Measurements from ENCODE around the gene TPH2. TPM values are rescaled to one million over a fixed set of nuclear protein-coding genes. Genes with fewer than 3 reads are reported as not detected.

The TPH2 gene
- total RNA-seq, result not detected

DNA sequence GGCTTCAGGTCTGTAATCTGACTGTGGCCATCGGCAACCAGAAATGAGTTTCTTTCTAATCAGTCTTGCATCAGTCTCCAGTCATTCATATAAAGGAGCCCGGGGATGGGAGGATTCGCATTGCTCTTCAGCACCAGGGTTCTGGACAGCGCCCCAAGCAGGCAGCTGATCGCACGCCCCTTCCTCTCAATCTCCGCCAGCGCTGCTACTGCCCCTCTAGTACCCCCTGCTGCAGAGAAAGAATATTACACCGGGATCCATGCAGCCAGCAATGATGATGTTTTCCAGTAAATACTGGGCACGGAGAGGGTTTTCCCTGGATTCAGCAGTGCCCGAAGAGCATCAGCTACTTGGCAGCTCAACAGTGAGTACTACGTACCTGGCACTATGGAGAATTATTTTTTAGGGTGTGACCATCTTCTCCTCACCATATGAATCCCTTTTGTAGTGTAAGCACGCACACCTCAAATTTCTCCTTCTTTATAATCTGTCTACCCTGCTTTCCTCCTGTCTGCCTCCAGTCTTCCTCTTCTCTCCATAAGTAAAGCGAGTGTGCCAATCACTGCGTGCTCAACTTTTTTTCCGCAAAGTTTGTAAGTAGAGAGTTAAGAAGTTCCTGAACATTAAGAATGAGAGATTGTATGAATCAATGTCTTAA, at the start of gene TPH2:
TSS of gene TPH2 (plus strand) at position 118 of the 658 bp plus-strand sequence. CDS start at position 260, 142 bp downstream.
- peak; percentile 1 for DNase-seq

DNA sequence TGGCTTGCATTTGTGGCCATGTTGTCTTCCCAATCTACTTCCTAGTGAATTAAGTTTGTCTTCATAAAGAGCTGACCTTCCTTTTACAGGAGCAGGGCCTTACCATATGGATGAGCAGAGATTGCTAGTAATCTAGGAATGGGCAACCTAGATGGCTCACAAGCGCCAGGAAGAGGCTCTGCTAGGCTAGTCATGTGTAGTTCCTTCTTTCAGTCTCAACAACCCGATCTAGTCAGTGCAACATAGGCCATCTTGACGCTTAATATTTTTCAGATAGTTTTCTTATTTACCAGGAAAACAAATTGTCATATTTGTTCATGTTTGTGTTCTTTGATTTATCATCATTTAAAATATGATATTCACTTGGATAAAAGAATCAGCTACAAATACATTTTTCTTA, 48.2 kb upstream of the TPH2 start:
- DNase-seq, result no peak

DNA sequence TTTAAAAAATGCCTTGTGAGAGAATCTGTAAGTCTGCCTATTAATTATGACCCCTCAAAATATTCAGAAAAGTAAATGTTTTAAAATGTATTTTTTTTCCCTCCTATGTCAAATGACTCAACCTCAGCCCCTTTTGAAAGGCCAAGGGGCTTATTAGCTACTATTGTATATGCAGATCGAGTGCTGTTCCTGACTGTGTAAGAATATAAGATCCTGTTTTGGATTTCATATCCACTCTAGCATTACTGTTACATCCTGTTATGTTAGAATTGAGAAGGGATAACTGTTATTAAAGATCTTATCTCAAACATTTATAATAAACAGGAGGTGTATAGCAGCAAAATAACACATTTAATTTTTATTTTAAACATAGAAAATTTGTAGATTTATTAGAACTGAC, 46.6 kb upstream of the TPH2 start:
- DNase-seq, result no peak

DNA sequence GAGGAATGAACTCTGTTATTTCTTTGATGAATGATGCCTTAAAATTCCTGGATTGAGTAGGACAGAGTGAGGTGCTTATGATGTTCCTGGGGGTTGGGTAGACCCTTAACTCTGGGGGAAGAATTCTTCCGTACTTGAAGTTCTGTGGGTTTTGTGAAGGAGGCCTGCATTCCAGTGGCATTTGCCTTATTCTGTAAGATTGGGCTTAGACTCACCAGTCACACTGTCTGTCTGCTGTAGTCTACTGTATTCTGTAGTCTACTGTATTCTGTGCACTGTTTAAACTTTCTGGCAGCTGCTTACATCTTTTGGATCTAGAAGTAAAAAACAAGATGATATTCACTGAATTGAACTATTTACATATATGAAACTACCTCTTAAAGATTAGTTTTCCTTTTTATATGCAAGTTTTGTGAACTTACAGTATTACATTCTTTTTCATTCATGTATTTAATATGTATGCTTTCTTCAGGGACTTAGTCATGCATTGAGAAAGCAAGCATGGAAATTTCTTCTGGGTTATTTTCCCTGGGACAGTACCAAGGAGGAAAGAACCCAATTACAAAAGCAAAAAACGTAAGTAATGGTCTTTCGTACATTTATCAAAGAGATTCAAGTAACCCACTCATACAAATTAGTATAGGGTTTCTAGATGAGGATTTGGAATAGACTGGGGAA, 42.3 kb upstream of the TPH2 start:
- no peak for DNase-seq

DNA sequence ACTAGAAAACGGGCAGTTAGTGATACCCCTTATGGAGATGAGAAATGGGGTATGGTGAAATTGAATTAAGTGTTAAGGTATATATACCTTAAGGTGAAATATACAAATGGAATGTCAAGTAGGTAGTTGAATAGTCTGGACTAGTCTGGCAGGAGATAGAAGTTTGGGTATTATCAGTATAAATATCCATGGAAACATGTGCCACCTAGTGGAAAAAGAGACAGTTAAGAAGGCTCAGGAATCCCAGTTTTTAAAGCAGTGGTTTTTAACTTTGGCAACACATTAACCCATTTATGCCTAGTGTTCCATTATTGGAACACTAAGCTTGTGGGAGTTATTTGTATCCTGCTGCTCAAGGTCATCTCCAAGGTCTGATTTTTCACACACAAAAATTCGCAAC, 38.6 kb upstream of the TPH2 start:
- DNase-seq, result no peak

DNA sequence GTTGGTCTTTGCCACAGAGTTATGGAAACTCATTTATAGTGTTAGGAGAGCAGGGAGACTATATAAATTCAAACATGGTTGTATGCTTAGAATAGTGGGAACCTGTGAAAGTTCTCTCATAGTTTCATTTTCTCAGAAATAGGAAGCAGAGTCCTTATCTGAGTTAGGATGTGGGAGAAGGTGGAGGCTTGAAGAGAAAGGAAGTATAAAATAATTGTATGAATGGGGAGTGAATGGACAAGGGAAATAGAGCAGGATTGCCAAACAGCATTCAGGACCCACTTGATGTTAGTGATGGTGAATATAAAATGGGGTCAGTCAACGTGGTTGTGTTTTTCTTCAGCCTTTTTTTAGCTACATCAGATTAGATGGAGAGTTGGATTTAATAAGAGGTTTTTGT, 34.0 kb upstream of the TPH2 start:
- DNase-seq, result no peak

DNA sequence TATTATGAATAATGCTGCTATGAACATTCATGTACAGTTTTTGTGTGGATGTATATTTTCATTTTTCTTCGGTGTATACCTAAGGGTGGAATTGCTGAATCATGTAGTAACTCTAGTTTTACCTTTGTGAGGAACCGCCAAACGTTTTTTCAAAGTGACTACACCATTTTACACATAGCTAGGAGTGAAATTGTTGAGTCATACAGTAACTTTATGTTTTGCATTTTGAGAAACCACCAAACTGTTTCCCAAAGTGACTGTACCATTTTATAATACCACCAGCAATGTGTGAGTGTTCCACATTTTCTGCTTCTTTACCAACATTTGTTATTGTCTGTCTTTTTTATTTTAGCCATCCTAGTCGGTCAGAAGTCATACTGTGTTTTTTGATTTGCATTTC, 3.1 kb upstream of the TPH2 start:
- no peak for DNase-seq

DNA sequence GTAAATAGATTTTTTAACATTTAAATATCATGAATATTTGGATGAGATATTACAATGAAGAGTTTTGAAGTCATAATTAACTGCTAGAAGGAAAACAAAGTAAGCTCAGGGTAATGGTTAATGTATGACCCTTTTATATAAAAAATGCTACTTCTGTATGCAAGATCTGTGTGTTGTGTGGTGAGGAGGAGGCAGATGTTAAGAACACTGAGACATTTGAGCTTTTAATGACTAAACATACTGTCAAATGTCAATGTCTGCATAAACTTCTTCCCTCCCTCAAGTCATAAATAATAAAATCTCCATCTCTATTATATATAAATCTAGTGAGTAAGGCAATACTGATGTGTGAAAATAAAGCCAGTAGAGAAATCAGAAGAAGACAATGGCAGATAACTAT, 1.4 kb downstream of the TPH2 start:
- DNase-seq, result no peak

DNA sequence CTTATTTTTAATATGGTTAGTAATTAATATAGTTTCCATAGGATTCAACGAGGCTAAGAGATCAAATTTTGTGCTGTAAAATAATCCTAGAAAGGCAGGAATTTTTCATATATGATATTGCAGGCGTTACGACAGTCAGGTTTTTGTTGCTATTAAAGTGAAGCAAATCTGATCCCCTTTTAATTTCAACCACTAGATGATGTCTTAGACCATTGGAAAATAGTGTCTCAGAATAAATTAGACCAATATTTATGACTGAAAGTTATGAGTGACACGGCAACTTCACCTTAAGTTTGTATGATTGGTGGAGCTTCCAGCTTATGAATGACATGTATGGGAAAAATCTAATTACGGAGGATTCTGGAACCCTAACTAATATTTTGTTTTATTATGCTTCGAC, 2.5 kb downstream of the TPH2 start:
- no peak for DNase-seq

DNA sequence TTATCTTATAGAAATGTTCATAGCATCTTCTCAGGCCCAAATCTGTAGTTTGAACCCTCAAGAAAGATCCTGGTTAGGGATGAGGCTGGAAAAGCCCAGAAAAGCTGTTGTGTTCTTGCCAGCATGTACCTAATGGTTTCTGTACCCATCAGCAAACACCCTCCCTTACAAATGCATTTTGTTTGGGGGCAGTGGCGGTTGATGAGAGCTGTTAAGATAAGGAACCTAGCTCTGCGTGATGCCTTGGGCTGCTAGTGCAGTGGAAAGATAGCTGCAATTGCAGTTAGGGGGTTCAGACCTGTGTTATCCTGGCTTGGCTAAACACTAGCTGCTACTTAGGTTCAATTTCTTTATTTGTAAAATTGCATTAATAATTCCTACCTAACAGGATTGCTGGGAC, 3.6 kb downstream of the TPH2 start:
- DNase-seq, result no peak

DNA sequence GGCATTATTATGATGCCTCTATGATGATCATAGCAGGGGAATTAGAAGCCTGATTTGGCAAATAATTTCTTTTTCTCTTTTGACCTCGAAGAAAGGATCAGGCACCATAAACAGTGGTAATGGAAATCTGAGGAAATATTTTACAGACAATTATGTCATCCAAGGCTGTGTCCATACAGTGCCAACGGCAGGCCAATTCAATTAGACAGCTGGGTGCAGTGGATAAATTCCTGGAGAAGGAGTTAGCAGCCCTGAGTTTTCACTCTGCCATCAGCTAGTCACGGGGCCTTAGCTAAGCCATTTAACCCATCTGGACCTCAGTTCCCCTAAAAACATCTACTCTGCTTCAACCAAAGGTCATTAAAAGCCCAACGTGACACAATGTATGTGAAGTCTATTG, 4.1 kb downstream of the TPH2 start:
- no peak for DNase-seq

DNA sequence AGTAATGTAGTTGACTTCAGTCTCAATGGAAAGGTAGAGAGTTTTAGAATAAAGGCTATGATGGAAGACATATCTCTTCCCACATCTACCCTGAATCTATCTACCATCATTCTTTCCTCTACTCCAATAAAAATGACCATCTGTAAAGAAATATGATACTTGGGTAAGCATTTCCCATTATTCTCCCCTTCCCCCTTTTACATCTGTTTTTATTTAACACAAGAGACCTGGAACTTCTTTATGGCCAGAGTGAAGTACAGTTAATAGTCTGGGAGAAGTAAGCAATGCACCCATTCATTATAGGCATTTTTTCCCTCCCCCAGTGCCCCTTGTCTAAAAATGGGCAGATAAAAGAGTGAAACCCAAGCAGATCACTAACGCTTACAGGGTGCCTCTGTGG, 6.5 kb downstream of the TPH2 start:
- no peak for DNase-seq

DNA sequence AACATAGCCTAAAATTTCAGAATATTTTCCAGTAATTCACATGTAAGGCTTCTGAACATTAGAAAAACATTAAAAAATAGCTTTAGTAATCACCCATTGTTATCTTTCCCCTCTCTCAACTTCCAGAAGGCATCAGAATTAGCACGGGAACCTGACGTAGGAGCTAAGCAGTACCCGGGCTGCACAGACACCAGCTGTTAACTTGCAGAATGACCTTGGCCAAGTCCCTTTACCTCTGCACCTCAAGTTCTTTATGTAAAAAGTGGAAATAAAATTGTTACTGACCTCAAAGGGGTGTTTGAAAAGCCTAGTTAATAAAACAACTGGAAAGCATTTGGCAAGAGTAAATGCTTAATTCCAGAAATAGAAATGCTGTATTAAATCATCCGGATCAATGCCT, 7.2 kb downstream of the TPH2 start:
- DNase-seq, result no peak

DNA sequence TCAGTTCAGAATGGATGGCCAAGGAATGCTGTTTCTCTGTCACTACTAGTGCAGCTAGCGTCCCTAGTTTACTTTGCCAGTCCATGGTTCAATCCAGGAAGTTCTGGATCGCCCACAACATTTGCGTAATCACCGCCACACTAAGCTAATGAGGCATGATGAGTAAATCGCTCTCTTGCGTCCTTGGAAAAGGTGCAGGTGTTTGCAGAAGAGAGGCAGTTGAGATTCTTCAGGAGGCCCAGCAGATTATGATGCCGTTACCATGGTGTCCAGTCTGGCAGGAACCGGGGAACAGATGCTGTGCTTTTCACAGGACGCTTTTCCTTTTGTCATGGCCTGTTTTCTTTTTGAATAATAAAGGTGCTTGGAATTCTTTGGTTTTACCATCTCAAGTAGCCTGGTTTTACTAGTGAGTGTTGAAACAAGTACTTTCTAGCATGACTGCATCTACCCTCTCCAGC, 9.0 kb downstream of the TPH2 start:
- DNase-seq, result peak; percentile 46

DNA sequence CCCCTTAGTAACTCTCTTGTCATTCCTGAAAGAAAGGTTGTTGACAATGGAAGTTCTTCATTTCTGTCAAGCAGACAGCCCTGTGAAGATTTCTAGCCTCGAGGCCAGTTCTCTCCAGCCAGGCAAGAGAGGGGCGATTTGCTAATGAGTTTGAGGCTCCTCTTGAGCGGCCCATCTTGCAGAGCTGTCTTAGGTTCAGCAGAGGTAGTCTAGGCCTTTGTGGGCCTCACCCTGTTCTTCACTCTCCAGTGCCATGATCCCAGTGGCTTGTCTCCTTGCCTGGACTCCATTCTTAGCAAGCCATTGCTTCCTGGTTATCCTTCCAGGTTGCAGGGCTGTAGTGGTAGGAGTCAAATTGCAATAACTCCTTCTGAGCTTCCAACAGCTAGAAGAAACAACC, 9.7 kb downstream of the TPH2 start:
- no peak for DNase-seq

DNA sequence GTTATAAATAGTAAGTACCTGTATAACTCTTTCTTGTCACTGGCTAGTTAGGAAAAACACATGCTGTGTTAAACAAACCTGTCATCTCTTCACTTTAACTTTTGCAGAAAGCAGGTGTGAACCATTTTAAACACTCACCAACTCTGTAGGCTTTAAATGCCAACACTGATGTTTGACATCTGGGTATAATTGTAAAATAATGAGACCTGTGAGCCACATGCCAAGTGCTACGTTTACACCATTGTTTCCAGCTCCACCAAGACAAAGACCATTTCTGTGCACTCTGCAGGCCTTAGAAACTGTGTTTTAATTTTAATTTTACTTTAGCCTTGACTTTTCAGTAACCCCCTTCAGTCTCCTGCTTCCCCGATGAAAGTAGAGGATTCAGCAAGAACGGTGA, 11.0 kb downstream of the TPH2 start:
- no peak for DNase-seq

DNA sequence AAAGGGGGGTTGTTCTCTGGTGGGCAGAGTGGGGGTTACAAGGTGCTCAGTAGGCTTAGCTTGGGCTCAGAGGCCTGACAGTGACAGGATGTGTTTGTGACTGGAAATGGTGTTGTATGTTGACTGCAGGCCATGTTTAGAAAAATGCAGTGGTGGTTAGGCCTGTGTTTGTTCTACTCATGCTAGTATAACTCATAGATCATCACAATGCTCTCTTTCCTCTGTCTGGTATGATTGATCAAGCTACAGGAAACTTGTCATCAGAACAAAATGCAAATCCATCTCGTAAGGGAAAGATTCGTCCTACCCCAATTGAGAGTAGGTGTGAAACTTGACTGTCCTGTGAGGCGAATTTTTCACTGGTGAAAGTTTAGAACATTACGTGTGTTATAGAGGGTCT, 11.8 kb downstream of the TPH2 start:
- DNase-seq, result no peak

DNA sequence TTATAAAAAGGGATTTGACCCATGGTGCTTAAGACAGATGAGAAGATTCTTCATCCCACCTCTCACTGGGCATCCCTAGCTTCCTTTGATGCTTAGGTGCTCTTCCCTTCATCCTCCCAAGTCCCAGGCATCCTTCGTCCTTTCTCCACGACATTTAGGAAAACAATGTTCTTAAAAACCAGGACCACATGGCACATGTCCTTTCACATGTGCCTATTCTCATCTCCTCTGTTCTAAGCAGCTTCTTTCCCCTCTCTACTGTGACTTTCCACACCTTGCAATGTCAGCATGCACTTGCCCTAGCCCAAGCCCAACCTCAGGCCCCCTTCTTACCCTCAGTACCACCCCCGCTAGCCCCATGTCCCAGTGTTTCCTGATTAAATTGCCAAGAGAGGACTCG, 12.2 kb downstream of the TPH2 start:
- no peak for DNase-seq

DNA sequence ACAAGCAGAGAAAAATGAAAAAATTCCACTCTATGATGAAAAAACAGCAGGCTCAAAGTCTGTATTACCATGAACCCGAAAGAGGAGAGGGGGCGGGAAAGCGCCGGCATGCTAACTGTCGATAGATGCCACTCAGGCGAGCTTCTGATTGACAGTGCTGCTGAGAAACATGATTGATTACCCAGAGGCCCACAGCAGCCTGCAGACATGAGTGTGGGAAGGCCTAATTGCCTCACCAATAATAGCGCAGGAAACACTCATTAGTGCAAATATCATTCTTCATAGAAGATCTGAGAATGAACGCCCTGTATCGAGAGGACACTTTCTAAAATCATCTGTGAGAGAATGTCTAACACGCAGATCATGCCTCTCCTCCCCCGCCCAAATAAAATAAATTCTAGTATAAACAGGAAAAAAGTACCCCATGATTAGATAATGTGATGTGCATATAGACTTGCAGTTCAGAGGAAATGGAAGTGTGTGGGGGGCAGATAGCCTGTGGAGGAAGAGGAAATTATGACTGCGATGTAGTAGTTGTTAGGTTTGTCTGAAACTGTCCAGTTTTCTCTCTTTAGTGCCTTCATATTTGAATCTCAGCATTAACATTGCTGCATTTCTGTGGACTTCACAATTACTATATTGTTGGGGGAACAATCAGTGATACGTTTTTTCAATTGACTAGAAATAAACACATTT, 15.6 kb downstream of the TPH2 start:
- no peak for DNase-seq

DNA sequence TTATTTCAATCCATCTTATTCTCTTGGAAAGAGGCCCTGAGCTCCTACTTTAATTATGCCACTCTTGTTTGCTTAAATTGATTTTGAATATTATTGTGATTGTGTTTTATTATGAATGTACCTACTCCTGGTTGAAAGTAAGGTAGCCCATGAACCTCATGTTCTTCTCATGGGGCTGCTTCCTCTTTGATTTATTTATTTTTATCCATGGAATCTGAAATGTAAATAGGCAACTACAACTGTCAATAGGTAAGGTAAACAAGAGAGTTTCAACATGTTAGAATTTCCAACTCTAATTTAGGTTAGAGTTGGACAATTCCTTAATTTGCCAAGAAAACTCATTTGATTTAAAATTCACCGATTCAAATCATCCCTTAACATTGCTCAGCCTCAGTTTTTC, 16.2 kb downstream of the TPH2 start:
- no peak for DNase-seq

DNA sequence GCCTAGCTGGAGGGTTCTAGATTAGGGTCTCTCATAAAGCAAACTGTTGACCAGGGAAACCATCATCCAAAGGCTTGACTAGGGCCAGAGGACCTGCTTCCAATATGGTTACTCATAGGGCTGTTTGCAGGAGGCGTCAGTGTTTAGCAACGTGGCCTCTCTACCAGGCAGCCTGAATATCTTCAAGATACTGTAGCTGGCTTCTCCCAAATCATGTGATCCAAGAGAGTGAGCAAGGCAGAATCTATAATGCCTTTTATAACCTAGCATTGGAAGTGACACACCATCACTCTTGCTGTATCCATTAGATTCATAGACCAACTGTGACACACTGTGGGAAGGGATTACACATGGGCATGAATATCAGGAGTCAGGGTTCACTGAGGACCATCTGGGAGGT, 17.3 kb downstream of the TPH2 start:
- no peak for DNase-seq

DNA sequence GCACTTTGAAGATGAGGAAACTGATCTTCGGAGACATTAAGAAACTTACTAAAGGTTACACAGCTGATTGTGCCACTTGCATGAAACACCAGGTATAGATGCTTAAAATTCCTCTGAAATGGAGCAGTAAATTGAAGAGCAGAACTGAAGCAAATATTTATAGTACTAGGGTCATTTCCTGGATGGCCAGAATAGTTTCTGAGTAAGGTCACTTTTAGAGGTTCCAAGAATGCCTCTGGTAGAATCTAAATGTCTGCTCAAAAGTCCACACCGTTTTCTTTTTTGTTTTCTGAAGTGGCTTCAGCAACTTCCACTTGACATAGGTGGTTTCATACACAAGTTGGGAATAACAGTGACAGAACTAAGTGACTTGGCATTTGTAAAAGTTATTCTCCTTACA, 19.4 kb downstream of the TPH2 start:
- no peak for DNase-seq

DNA sequence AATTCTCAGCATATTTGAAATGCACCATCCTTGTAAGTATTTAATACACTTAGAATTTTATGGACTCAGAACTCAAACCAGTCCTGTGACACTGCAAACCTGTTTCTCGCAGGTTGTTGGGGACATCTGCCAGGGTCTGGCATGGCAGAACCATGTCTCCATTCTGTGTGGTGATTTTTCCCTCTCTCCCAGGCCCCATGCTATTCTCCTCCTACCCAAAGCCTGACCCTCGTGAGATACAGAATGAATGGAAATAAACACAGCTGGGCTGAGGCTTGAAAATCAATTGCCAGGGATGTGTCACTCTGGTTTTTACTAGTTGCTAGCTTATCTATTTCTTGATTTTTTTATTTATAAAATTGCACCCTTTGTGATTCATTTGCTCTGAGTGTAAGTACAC, 19.8 kb downstream of the TPH2 start:
- no peak for DNase-seq

Data from occipital lobe (tissue), 2 donors.